Endothelial cell of umbilical vein (primary cell): ENCODE data around the gene ENTPD6. TPM values are rescaled to one million over a fixed set of nuclear protein-coding genes. Genes with fewer than 3 reads are reported as not detected.

ENCODE experiments used
- BruUV-seq: library from RNA; stranded (reverse); fragments of 400-500 nt; replicated peaks from 2 replicates; lab custom pipeline; 2021; lab: Mats Ljungman, UMichigan
- CTCF ChIA-PET: fragments of 300-600, 350-600 bp; sonication (Branson Sonifier 250); formaldehyde crosslinking; loops from one replicate; lab custom pipeline; 2021; ENCODE audit warnings: antibody characterized with exemption, inconsistent platforms; lab: Charles Lee
- POLR2A ChIA-PET: fragments of 300-600, 350-600 bp; sonication (Branson Sonifier 250); formaldehyde crosslinking; loops from one replicate; lab custom pipeline; 2021; ENCODE audit warnings: antibody characterized with exemption, inconsistent platforms; lab: Charles Lee
- DNase-seq: peaks from one replicate; pipeline ENCODE4 v3.0.0-alpha.2; 2011; ENCODE audit warnings: low read depth, low spot score
- FAIRE-seq: peaks from 2 replicates; lab custom pipeline; 2011; peaks lifted over from hg19 to GRCh38; lab: Jason Lieb, UNC
- H2AFZ ChIP-seq: 2 replicates; pipeline ENCODE4 v1.6.0; 2012; ENCODE audit warnings: low read depth, low read length, control low read depth, inconsistent platforms
- H3K27ac ChIP-seq: 2 replicates; pipeline ENCODE4 v1.5.1; 2011; ENCODE audit warnings: low read depth, mild to moderate bottlenecking, control low read depth, low read length, moderate library complexity; ENCODE audit not compliant: insufficient read depth
- H3K27me3 ChIP-seq, 2 experiments: 2 replicates each; pipeline versions ENCODE4 v1.6.0 to v1.6.1; 2011; ENCODE audit warnings: low read length in 2 of 2, mixed read lengths in 1 of 2; ENCODE audit not compliant: control insufficient read depth in 2 of 2, insufficient read depth in 2 of 2
- H3K36me3 ChIP-seq, 2 experiments: 2 replicates in 1 of 2; 3 replicates in 1 of 2; pipeline ENCODE4 v1.5.1; 2011; ENCODE audit warnings: low read length in 2 of 2, mild to moderate bottlenecking in 1 of 2, moderate library complexity in 1 of 2; ENCODE audit not compliant: control insufficient read depth in 2 of 2, insufficient read depth in 2 of 2; ENCODE audit errors: extremely low read depth in 1 of 2
- H3K4me1 ChIP-seq: 3 replicates; pipeline ENCODE4 v1.5.1; 2011; ENCODE audit warnings: mild to moderate bottlenecking, low read length; ENCODE audit not compliant: control insufficient read depth, insufficient read depth; ENCODE audit errors: extremely low read depth
- H3K4me2 ChIP-seq: 2 replicates; pipeline ENCODE4 v1.6.1; 2011; ENCODE audit warnings: low read length, control low read depth, mixed read lengths; ENCODE audit not compliant: insufficient read depth
- H3K4me3 ChIP-seq, 3 experiments: fragments of 200-600 bp in 1 of 3; sonication (generic), shearing (Covaris generic) in 1 of 3; replicated peaks in 1 of 3; 2 replicates each; pipeline ENCODE4 v1.5.1; 2011 to 2016; ENCODE audit warnings: control low read depth in 3 of 3, low read length in 3 of 3, mild to moderate bottlenecking in 2 of 3, inconsistent platforms in 1 of 3, low read depth in 1 of 3, moderate library complexity in 1 of 3; ENCODE audit not compliant: insufficient read depth in 1 of 3
- H3K79me2 ChIP-seq: 2 replicates; pipeline ENCODE4 v1.6.0; 2012; ENCODE audit warnings: low read length, inconsistent platforms; ENCODE audit not compliant: control insufficient read depth, insufficient read depth
- H3K9ac ChIP-seq: replicated peaks from 2 replicates; pipeline ENCODE3; 2011; ENCODE audit warnings: low read length, control low read depth; ENCODE audit not compliant: insufficient read depth; ENCODE audit errors: extremely low read depth
- H3K9me1 ChIP-seq: replicated peaks from 3 replicates; pipeline ENCODE4 v1.6.0; 2011; ENCODE audit warnings: mild to moderate bottlenecking, low read length; ENCODE audit not compliant: control insufficient read depth, insufficient read depth; ENCODE audit errors: extremely low read depth
- H3K9me3 ChIP-seq: replicated peaks from 2 replicates; pipeline ENCODE4 v1.5.1; 2012; ENCODE audit warnings: low read length, inconsistent platforms; ENCODE audit not compliant: control insufficient read depth, insufficient read depth
- H4K20me1 ChIP-seq: replicated peaks from 2 replicates; pipeline ENCODE3; 2011; ENCODE audit warnings: mild to moderate bottlenecking, low read length; ENCODE audit not compliant: control insufficient read depth, insufficient read depth; ENCODE audit errors: extremely low read depth
- CTCF ChIP-seq, 2 donors: IDR thresholded peaks; 1 replicate in 1 of 2; 2 replicates in 1 of 2; pipeline ENCODE4 v1.5.1; 2011; ENCODE audit warnings: low read length in 2 of 2, mild to moderate bottlenecking in 2 of 2, moderate library complexity in 2 of 2, control low read depth in 1 of 2, inconsistent platforms in 1 of 2, low read depth in 1 of 2; ENCODE audit not compliant: insufficient read depth in 1 of 2; ENCODE audit errors: extremely low read depth in 1 of 2
- EZH2 ChIP-seq: IDR thresholded peaks from 2 replicates; pipeline ENCODE4 v1.6.1; 2012; ENCODE audit warnings: borderline replicate concordance, low read depth, mild to moderate bottlenecking, moderate library complexity, low read length, inconsistent platforms; ENCODE audit not compliant: severe bottlenecking
- FOS ChIP-seq: IDR thresholded peaks from 2 replicates; pipeline ENCODE4 v1.6.1; 2011; ENCODE audit warnings: mild to moderate bottlenecking, low read length, moderate library complexity, borderline replicate concordance; ENCODE audit not compliant: insufficient read depth
- GATA2 ChIP-seq: IDR thresholded peaks from 2 replicates; pipeline ENCODE4 v1.7.0; 2011; ENCODE audit warnings: low read depth, mild to moderate bottlenecking, moderate library complexity, mixed read lengths, low read length; ENCODE audit not compliant: insufficient read length, insufficient read depth
- JUN ChIP-seq: IDR thresholded peaks from 2 replicates; pipeline ENCODE4 v1.6.1; 2011; ENCODE audit warnings: borderline replicate concordance, low read depth; ENCODE audit not compliant: insufficient read length, insufficient read depth
- MAX ChIP-seq: IDR thresholded peaks from 2 replicates; pipeline ENCODE4 v1.6.1; 2011; ENCODE audit not compliant: insufficient read depth, insufficient read length
- MYC ChIP-seq: IDR thresholded peaks from one replicate; pipeline ENCODE4 v1.6.1; 2011; ENCODE audit warnings: mild to moderate bottlenecking, low read depth, low read length
- POLR2A ChIP-seq: IDR thresholded peaks from 2 replicates; pipeline ENCODE4 v1.6.1; 2012; ENCODE audit warnings: low read depth, mild to moderate bottlenecking, control low read depth, low read length
- POLR2AphosphoS5 ChIP-seq: IDR thresholded peaks from 2 replicates; pipeline ENCODE4 v1.6.1; 2012; ENCODE audit warnings: low read depth, mild to moderate bottlenecking, control low read depth, low read length, moderate library complexity; ENCODE audit not compliant: insufficient read depth
- dilution Hi-C: fragments of 300-500 bp; cut with MboI; formaldehyde crosslinking; loops from one replicate; pipeline ENCODE4 v1.15.0; 2019; ENCODE audit warnings: low sequenced_read_pairs; ENCODE audit not compliant: extremely low pct_ligation_motif_present
- intact Hi-C: fragments of 100-400 bp; cut with micrococcal nuclease; formaldehyde crosslinking; loops from one replicate; pipeline ENCODE4 v1.10.0; 2022
- polyA plus RNA-seq, 4 experiments: library from polyadenylated mRNA; depleted of rRNA in 3 of 4; stranded (reverse) in 3 of 4; unstranded in 1 of 4; fragments of >200 nt; gene quantifications; 2 replicates each; pipeline versions ENCODE4 v1.2.1 to v1.2.3, GENCODE V29; 2011 to 2012; ENCODE audit warnings: missing spikeins in 1 of 4
- total RNA-seq: library from RNA; stranded (reverse); gene quantifications from 2 replicates; pipeline ENCODE4 v1.2.3, GENCODE V29; 2021

ENTPD6 gene
- total and polyA plus RNA-seq, 2 donors (not counting 3 experiments of a cell fraction or from before 2014, with no cell fraction given): 51.2 to 86.3 TPM

GRCh38 chr20:25193843-25194242 lies 1.7 kb upstream of the ENTPD6 start:
- Histone ChIP-seq H2AFZ (no peak overlapping the region), H3K4me1 (peaks cover 5% of the 10 kb centered on the region), H3K27ac (no peak overlapping the region), H3K27me3 (peaks cover 6 to 18% of the 10 kb centered on the region in 2 experiments), H3K4me2 (no peak overlapping the region), H3K9ac (no peak overlapping the region), H3K36me3 (no peaks in the 10 kb centered on the region), H4K20me1 (no peaks in the 10 kb centered on the region), H3K9me1 (no peaks in the 10 kb centered on the region), H3K4me3 (no peak overlapping the region), H3K9me3 (no peaks in the 10 kb centered on the region), H3K79me2 (peaks cover 22% of the 10 kb centered on the region)
- BruUV-seq: no TSS peak
- CTCF ChIA-PET: interaction anchor here (1.2 kb wide), 1 partner anchor 21 kb away, joined by 3 read pairs; no protein-coding TSS in a partner anchor
- DNase-seq: no peak
- POLR2A ChIA-PET: no interaction called here
- FAIRE-seq: no peak
- TF ChIP-seq GATA2 (no peak), FOS (no peak), POLR2A (no peak), MYC (no peak), POLR2AphosphoS5 (no peak), MAX (no peak), EZH2 (no peak), CTCF (IDR thresholded peaks at IDR 0.05; ENCODE audit: extremely low read depth in 1 of 2, insufficient read depth in 1 of 2, low read depth in 1 of 2, low read length in 2 of 2) (no peak), JUN (no peak)
- dilution Hi-C loops (no loop called here), intact Hi-C loops (no loop called here)
